Ishikawa (cell line): ENCODE measurements around the gene SH2B3.

Experiments used
- CEBPB ChIP-seq: IDR thresholded peaks from 2 replicates; pipeline ENCODE4 v1.6.1; 2012
- CREB1 ChIP-seq: IDR thresholded peaks from 2 replicates; pipeline ENCODE4 v1.6.1; 2012; ENCODE audit warnings: low read depth
- EGR1 ChIP-seq: IDR thresholded peaks from 2 replicates; pipeline ENCODE4 v1.6.1; 2012
- EP300 ChIP-seq: IDR thresholded peaks from 2 replicates; pipeline ENCODE4 v1.6.1; 2012; ENCODE audit warnings: borderline replicate concordance
- FOXM1 ChIP-seq: IDR thresholded peaks from 2 replicates; pipeline ENCODE4 v1.6.1; 2012; ENCODE audit warnings: low read depth, borderline replicate concordance
- NFIC ChIP-seq: IDR thresholded peaks from 2 replicates; pipeline ENCODE4 v1.6.1; 2012
- RAD21 ChIP-seq: IDR thresholded peaks from 2 replicates; pipeline ENCODE4 v1.6.1; 2012; ENCODE audit warnings: low read depth
- REST ChIP-seq: IDR thresholded peaks from 2 replicates; pipeline ENCODE4 v1.6.1; 2012; ENCODE audit warnings: low read depth, mild to moderate bottlenecking
- TAF1 ChIP-seq: IDR thresholded peaks from 2 replicates; pipeline ENCODE4 v1.6.1; 2012; ENCODE audit warnings: low read depth, mild to moderate bottlenecking
- TCF12 ChIP-seq: IDR thresholded peaks from 2 replicates; pipeline ENCODE4 v1.6.1; 2012; ENCODE audit warnings: low read depth
- TEAD4 ChIP-seq: IDR thresholded peaks from 2 replicates; pipeline ENCODE4 v1.6.1; 2012
- USF1 ChIP-seq: IDR thresholded peaks from 2 replicates; pipeline ENCODE4 v1.6.1; 2012
- ZBTB7A ChIP-seq: IDR thresholded peaks from 2 replicates; pipeline ENCODE4 v1.6.1; 2012; ENCODE audit warnings: low read depth
- TF ChIP-seq, protein P1 (sequence below): IDR thresholded peaks from 2 replicates; pipeline ENCODE4 v1.6.1; 2012

The SH2B3 gene

DNA sequence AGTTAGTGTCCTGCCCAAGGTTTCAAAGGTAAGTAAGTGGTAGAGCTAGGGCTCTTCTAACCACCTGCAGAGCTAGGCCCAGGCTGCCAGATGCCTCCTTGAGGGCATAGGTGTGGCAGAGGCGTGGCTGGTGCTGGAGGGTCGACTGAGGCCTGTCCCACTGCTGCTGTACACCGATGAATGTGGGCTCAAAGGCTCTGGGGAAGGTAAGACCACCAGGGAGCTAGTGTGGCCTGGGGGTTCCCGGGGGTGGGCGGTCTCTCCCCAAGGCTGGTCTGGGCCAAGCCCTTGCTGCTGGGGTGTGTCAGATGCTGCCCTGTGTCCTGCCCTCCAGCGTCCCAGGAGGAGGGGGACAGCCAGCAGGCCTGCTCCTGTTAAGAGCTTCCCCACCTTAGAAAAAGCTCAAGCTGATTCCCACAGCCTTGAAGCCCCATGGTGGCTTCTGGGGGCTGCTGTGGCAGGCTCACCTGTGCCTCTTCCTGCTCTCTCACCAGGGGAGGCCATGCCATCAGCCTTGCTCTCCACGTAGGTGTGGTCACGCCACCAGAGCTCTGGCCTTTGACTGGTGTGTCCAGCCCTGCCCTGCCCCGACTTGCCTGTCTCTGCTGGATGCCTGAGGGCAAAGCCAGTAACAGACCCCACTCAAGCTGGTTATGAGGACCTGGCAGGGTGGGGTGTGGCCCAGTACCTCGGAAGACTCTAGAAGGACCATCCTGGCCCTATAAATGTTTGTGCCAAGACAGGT is 36.8 kb downstream of the SH2B3 start:
- no peak for TF ChIP-seq TAF1

- TF ChIP-seq ZBTB7A (no peak), CEBPB (no peak), USF1 (no peak), CREB1 (no peak), NFIC (no peak), EGR1 (no peak), REST (no peak), TCF12 (no peak), FOXM1 (no peak), EP300 (no peak), RAD21 (no peak)
- TF ChIP-seq, protein P1, sequence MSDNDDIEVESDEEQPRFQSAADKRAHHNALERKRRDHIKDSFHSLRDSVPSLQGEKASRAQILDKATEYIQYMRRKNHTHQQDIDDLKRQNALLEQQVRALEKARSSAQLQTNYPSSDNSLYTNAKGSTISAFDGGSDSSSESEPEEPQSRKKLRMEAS = no peak
Observed at GRCh38 chr12:111443086-111443485, 37.4 kb downstream of the SH2B3 start.

DNA sequence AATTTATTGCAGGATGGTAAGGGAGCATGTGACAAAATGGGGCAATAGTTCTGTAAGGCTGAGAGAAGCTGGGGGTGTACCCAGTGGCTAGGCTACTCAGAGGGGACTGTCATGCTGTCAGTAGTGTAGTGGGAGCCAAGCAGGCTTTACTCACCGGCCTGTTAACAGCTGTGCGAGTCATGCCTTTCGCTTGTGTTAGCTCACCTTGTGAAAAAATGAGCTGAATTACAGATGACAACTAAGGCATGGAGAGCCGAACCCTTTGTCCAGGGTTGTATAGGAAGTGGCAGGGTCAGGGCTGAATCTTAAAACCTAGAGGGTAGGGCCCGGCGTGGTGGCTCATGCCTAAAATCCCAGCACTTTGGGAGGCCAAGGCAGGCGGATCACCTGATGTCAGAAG is 37.9 kb downstream of the SH2B3 start:
- no peak for TF ChIP-seq TAF1
- no peak for TF ChIP-seq TEAD4
- no peak for TF ChIP-seq CEBPB
- no peak for TF ChIP-seq ZBTB7A
- TF ChIP-seq USF1 = no peak
- no peak for TF ChIP-seq REST

GRCh38 chr12:111444314-111444924 is 38.7 kb downstream of the SH2B3 start:
- TF ChIP-seq REST (no peak), ZBTB7A (no peak), TAF1 (no peak), NFIC (no peak), EGR1 (no peak), EP300 (no peak), USF1 (no peak)
